Suprapubic skin (tissue), 4 donors: Measurements from ENCODE around the gene DGCR8. TPM values are rescaled to one million over a fixed set of nuclear protein-coding genes. Genes with fewer than 3 reads are reported as not detected.

Experiments
- DNase-seq, 2 donors: peaks; one replicate each; pipeline ENCODE4 v3.0.0-alpha.2; 2019; ENCODE audit warnings: low spot score in 2 of 2
- H3K27ac ChIP-seq: fragments of 200-600 bp; sonication (generic); one replicate; pipeline ENCODE4 v1.5.1; 2019
- H3K27me3 ChIP-seq: fragments of 200-600 bp; sonication (generic); one replicate; pipeline ENCODE4 v1.5.1; 2019
- H3K36me3 ChIP-seq: fragments of 200-600 bp; sonication (generic); one replicate; pipeline ENCODE4 v1.5.1; 2019
- H3K4me1 ChIP-seq: fragments of 200-600 bp; sonication (generic); one replicate; pipeline ENCODE4 v1.5.1; 2019
- H3K4me3 ChIP-seq: fragments of 200-600 bp; sonication (generic); one replicate; pipeline ENCODE4 v1.5.1; 2019; ENCODE audit warnings: mild to moderate bottlenecking
- H3K9me3 ChIP-seq: fragments of 200-600 bp; sonication (generic); one replicate; pipeline ENCODE4 v1.5.1; 2019
- CTCF ChIP-seq, 2 donors: fragments of 200-600 bp in 1 of 2; fragments of 450-650 bp in 1 of 2; sonication (generic) in 1 of 2; IDR thresholded peaks; one replicate each; pipeline ENCODE4 v1.5.1; 2016 to 2019; ENCODE audit warnings: antibody characterized with exemption in 2 of 2, mild to moderate bottlenecking in 1 of 2, moderate library complexity in 1 of 2
- EP300 ChIP-seq: sonication (generic); formaldehyde crosslinking; IDR thresholded peaks from one replicate; pipeline ENCODE4 v1.6.1; 2017; ENCODE audit warnings: antibody characterized with exemption
- POLR2A ChIP-seq, 2 donors: fragments of 450-650 bp; IDR thresholded peaks; one replicate each; pipeline ENCODE4 v1.6.1; 2017; ENCODE audit warnings: antibody characterized with exemption in 2 of 2, mild to moderate bottlenecking in 2 of 2, moderate library complexity in 2 of 2
- POLR2AphosphoS5 ChIP-seq, 3 donors: sonication (generic); formaldehyde crosslinking; IDR thresholded peaks; one replicate each; pipeline ENCODE4 v1.6.1; 2017; ENCODE audit warnings: antibody characterized with exemption in 3 of 3
- WGBS: methylation state at CpG from one replicate; pipeline ENCODE4 v1.1.5; 2018; 5-methylcytosine and 5-hydroxymethylcytosine counted together
- total RNA-seq, 4 donors: library from RNA; depleted of rRNA; stranded (reverse); fragments of >200 nt; gene quantifications; one replicate each; pipeline ENCODE4 v1.1.0, GENCODE V29; 2016

Gene DGCR8
- total RNA-seq, 4 donors from 2014 or later, result 22.4 to 69.1 (median 38.0) TPM

- Histone ChIP-seq H3K4me3 (no peak overlapping the region), H3K27ac (no peak overlapping the region), H3K36me3 (peaks cover 77% of the 10 kb centered on the region), H3K4me1 (peaks cover 6% of the 10 kb centered on the region), H3K9me3 (no peaks in the 10 kb centered on the region), H3K27me3 (no peaks in the 10 kb centered on the region)
- 96% methylated on average over 8 of the region's 11 CpGs for WGBS
- no peak for DNase-seq
- TF ChIP-seq EP300, result no peak
Observed at GRCh38 chr22:20124083-20124787, 44.2 kb downstream of the DGCR8 start.

- no peak for DNase-seq
- Histone ChIP-seq H3K27ac (no peak overlapping the region), H3K36me3 (peaks cover 64% of the 10 kb centered on the region), H3K9me3 (no peaks in the 10 kb centered on the region), H3K4me3 (no peak overlapping the region), H3K4me1 (peaks cover 8% of the 10 kb centered on the region), H3K27me3 (no peaks in the 10 kb centered on the region)
- WGBS, result 82% methylated on average over 15 of the region's 32 CpGs
- TF ChIP-seq CTCF (IDR thresholded peaks at IDR 0.05) (no peak), EP300 (no peak), POLR2AphosphoS5 (IDR thresholded peaks at IDR 0.05) (no peak), POLR2A (IDR thresholded peaks at IDR 0.05) (no peak)
Observed at GRCh38 chr22:20125201-20126174, 45.4 kb downstream of the DGCR8 start.

- Histone ChIP-seq H3K9me3 (no peaks in the 10 kb centered on the region), H3K27me3 (no peaks in the 10 kb centered on the region), H3K27ac (no peak overlapping the region), H3K4me1 (peaks cover 16% of the 10 kb centered on the region), H3K4me3 (no peak overlapping the region), H3K36me3 (peaks cover 54% of the 10 kb centered on the region)
- 83% methylated on average over 19 of the region's 19 CpGs for WGBS
- TF ChIP-seq POLR2AphosphoS5 (IDR thresholded peaks at IDR 0.05), result no peak
- TF ChIP-seq EP300, result no peak
- no peak for TF ChIP-seq CTCF (IDR thresholded peaks at IDR 0.05)
- TF ChIP-seq POLR2A (IDR thresholded peaks at IDR 0.05), result no peak
- no peak for DNase-seq
Observed at GRCh38 chr22:20126284-20127029, 46.4 kb downstream of the DGCR8 start.

GRCh38 chr22:20127318-20127868 lies 47.4 kb downstream of the DGCR8 start:
- Histone ChIP-seq H3K4me3 (no peak overlapping the region), H3K9me3 (no peaks in the 10 kb centered on the region), H3K27me3 (no peaks in the 10 kb centered on the region), H3K36me3 (peaks cover 45% of the 10 kb centered on the region), H3K27ac (no peak overlapping the region), H3K4me1 (peaks cover 19% of the 10 kb centered on the region)
- no peak for DNase-seq
- TF ChIP-seq CTCF (IDR thresholded peaks at IDR 0.05) (no peak), POLR2A (IDR thresholded peaks at IDR 0.05) (no peak), POLR2AphosphoS5 (IDR thresholded peaks at IDR 0.05) (no peak), EP300 (no peak)
- 65% methylated on average over 11 of the region's 15 CpGs for WGBS

- DNase-seq, result no peak
Observed at GRCh38 chr22:20127869-20128618, 48.0 kb downstream of the DGCR8 start.

More at GRCh38 chr22:20127869-20128618, 48.0 kb downstream of the DGCR8 start:
- no peaks in the 10 kb centered on the region for H3K27me3 ChIP-seq
- TF ChIP-seq CTCF (IDR thresholded peaks at IDR 0.05), result no peak
- TF ChIP-seq POLR2A (IDR thresholded peaks at IDR 0.05), result no peak
- TF ChIP-seq POLR2AphosphoS5 (IDR thresholded peaks at IDR 0.05), result no peak
- TF ChIP-seq EP300, result no peak
- H3K27ac ChIP-seq, result no peak overlapping the region
- 82% methylated on average over 17 of the region's 17 CpGs for WGBS
- no peaks in the 10 kb centered on the region for H3K9me3 ChIP-seq
- peaks cover 45% of the 10 kb centered on the region for H3K36me3 ChIP-seq
- H3K4me1 ChIP-seq, result peaks cover 25% of the 10 kb centered on the region
- no peak overlapping the region for H3K4me3 ChIP-seq
